GM23248 (cell line): ENCODE results near the gene ZNF835. TPM values are rescaled to one million over a fixed set of nuclear protein-coding genes. Genes with fewer than 3 reads are reported as not detected.

Experiments
- DNase-seq: peaks from one replicate; pipeline ENCODE4 v3.0.0-alpha.2; 2015
- H2AFZ ChIP-seq: fragments of 200-600 bp; sonication (generic); 2 replicates; pipeline ENCODE4 v1.6.1; 2016; ENCODE audit warnings: antibody characterized with exemption
- H3F3A ChIP-seq: fragments of 200-600 bp; sonication (generic); 2 replicates; pipeline ENCODE4 v1.6.1; 2016; ENCODE audit warnings: mild to moderate bottlenecking, antibody characterized with exemption, mixed run types; ENCODE audit not compliant: insufficient read depth
- H3K27ac ChIP-seq: fragments of 200-600 bp; sonication (generic); 2 replicates; pipeline ENCODE4 v1.5.1; 2016; ENCODE audit warnings: mild to moderate bottlenecking
- H3K27me3 ChIP-seq: fragments of 200-600 bp; sonication (generic); replicated peaks from 2 replicates; pipeline ENCODE4 v1.6.1; 2016; ENCODE audit warnings: mild to moderate bottlenecking; ENCODE audit not compliant: insufficient read depth
- H3K36me3 ChIP-seq: fragments of 200-600 bp; sonication (generic); 2 replicates; pipeline ENCODE4 v1.6.1; 2016; ENCODE audit warnings: low read depth, mild to moderate bottlenecking
- H3K4me1 ChIP-seq: fragments of 200-600 bp; sonication (generic); 2 replicates; pipeline ENCODE4 v1.6.1; 2016; ENCODE audit warnings: mild to moderate bottlenecking; ENCODE audit not compliant: insufficient read depth
- H3K4me2 ChIP-seq: fragments of 200-600 bp; sonication (generic); one replicate; pipeline ENCODE4 v1.6.1; 2016; ENCODE audit warnings: mild to moderate bottlenecking; ENCODE audit not compliant: unreplicated experiment
- H3K4me3 ChIP-seq: fragments of 200-600 bp; sonication (generic); 2 replicates; pipeline ENCODE4 v1.5.1; 2016; ENCODE audit warnings: mild to moderate bottlenecking
- H3K79me2 ChIP-seq: fragments of 200-600 bp; sonication (generic); 2 replicates; pipeline ENCODE4 v1.6.1; 2016; ENCODE audit warnings: mild to moderate bottlenecking; ENCODE audit not compliant: insufficient read depth
- H3K9ac ChIP-seq: fragments of 200-600 bp; sonication (generic); 2 replicates; pipeline ENCODE4 v1.6.1; 2016; ENCODE audit warnings: mild to moderate bottlenecking
- H3K9me2 ChIP-seq: fragments of 200-600 bp; sonication (generic); 2 replicates; pipeline ENCODE4 v1.6.1; 2016; ENCODE audit warnings: mixed run types, mild to moderate bottlenecking, moderate library complexity; ENCODE audit not compliant: insufficient read depth
- H3K9me3 ChIP-seq: fragments of 200-600 bp; sonication (generic); one replicate; pipeline ENCODE4 v1.6.1; 2017; ENCODE audit warnings: low read depth
- H4K20me1 ChIP-seq: fragments of 200-600 bp; sonication (generic); 2 replicates; pipeline ENCODE4 v1.6.0; 2016; ENCODE audit not compliant: insufficient read depth
- EZH2 ChIP-seq: fragments of 200-600 bp; sonication (generic); IDR thresholded peaks from 2 replicates; pipeline ENCODE4 v1.6.1; 2018; ENCODE audit warnings: antibody characterized with exemption, mild to moderate bottlenecking; ENCODE audit not compliant: insufficient read depth, poor library complexity, severe bottlenecking
- EZH2phosphoT487 ChIP-seq: fragments of 200-600 bp; sonication (generic); IDR thresholded peaks from 2 replicates; pipeline ENCODE4 v1.6.1; 2018; ENCODE audit warnings: antibody characterized with exemption, moderate library complexity, mild to moderate bottlenecking, low read depth; ENCODE audit not compliant: insufficient read depth
- WGBS, 2 experiments: methylation state at CpG; one replicate each; pipeline ENCODE4 v1.1.6; 2015 to 2017; ENCODE audit warnings: low lambda C conversion rate in 2 of 2, low coverage in 1 of 2; ENCODE audit errors: missing lambda C conversion rate in 2 of 2; 5-methylcytosine and 5-hydroxymethylcytosine counted together
- in situ Hi-C: fragments of 300-500 bp; cut with MboI; formaldehyde crosslinking; loops from 2 replicates; pipeline ENCODE4 v1.15.0; 2020
- polyA plus RNA-seq: library from polyadenylated mRNA; unstranded; fragments of >200 nt; fragmentation: Nextera tagmentation; extraction: Ambion mirVana; gene quantifications from 2 replicates; pipeline ENCODE4 v1.2.1, GENCODE V29; 2016
- total RNA-seq: library from RNA; depleted of rRNA; stranded (reverse); fragments of >200 nt; shearing (Covaris generic); gene quantifications from 2 replicates; pipeline ENCODE4 v1.2.3, GENCODE V29; 2014

The ZNF835 gene
- total and polyA plus RNA-seq, 2 experiments from 2014 or later: 0.09 TPM; not detected in 1

GRCh38 chr19:56633021-56633420 is 38.5 kb downstream of the ZNF835 start:
- Histone ChIP-seq H3K27me3 (no peaks in the 10 kb centered on the region), H3F3A (no peaks in the 10 kb centered on the region; the same call in 1 of the 2 replicates), H3K4me2 (no peak overlapping the region), H4K20me1 (no peaks in the 10 kb centered on the region), H3K4me1 (no peaks in the 10 kb centered on the region), H3K9ac (no peak overlapping the region), H2AFZ (no peak overlapping the region), H3K9me3 (no peaks in the 10 kb centered on the region), H3K36me3 (no peaks in the 10 kb centered on the region), H3K79me2 (no peaks in the 10 kb centered on the region), H3K4me3 (no peak overlapping the region), H3K9me2 (no peaks in the 10 kb centered on the region), H3K27ac (no peak overlapping the region)
- no peak for TF ChIP-seq EZH2
- TF ChIP-seq EZH2phosphoT487: no peak
- in situ Hi-C loops: loop anchor here (25.0 kb wide), 1 partner anchor 596 kb away; no protein-coding TSS in a partner anchor
- 0% methylated on average over 1 of the region's 1 CpG for WGBS, 2 experiments
- DNase-seq: no peak

- Histone ChIP-seq H3K4me2 (no peak overlapping the region), H4K20me1 (no peaks in the 10 kb centered on the region), H3K36me3 (0 out of 2 replicates have a peak, but pooled peaks cover 5% of the 10 kb centered on the region), H3K4me3 (no peak overlapping the region), H3K9me3 (no peaks in the 10 kb centered on the region), H3K79me2 (no peaks in the 10 kb centered on the region), H3K4me1 (no peaks in the 10 kb centered on the region), H3K9me2 (no peaks in the 10 kb centered on the region), H3K27me3 (no peaks in the 10 kb centered on the region), H3K27ac (no peak overlapping the region), H3F3A (no peaks in the 10 kb centered on the region), H2AFZ (no peak overlapping the region), H3K9ac (no peak overlapping the region)
- TF ChIP-seq EZH2 (no peak), EZH2phosphoT487 (no peak)
- in situ Hi-C loops: loop anchor here (25.0 kb wide), 1 partner anchor 588 kb away; no protein-coding TSS in a partner anchor
- DNase-seq: no peak
- 92 to 93% methylated on average over 9 of the region's 9 CpGs for WGBS, 2 experiments
These were observed 45.8 kb downstream of the ZNF835 start for GRCh38 chr19:56625708-56626107.

- Histone ChIP-seq H3K4me2 (no peak overlapping the region), H2AFZ (no peak overlapping the region), H3K9me2 (no peaks in the 10 kb centered on the region), H3K27me3 (no peaks in the 10 kb centered on the region), H3F3A (no peaks in the 10 kb centered on the region), H3K27ac (no peak overlapping the region), H3K9ac (no peak overlapping the region), H3K9me3 (no peaks in the 10 kb centered on the region), H3K4me3 (no peak overlapping the region), H3K79me2 (peaks cover 16% of the 10 kb centered on the region; the same call in 1 of the 2 replicates), H3K4me1 (no peaks in the 10 kb centered on the region), H3K36me3 (0 out of 2 replicates have a peak, but pooled peaks cover 5% of the 10 kb centered on the region), H4K20me1 (no peaks in the 10 kb centered on the region)
- TF ChIP-seq EZH2 (no peak), EZH2phosphoT487 (no peak)
- no peak for DNase-seq
- in situ Hi-C loops: no loop called here
- WGBS, 2 experiments: 38 to 42% methylated on average over 9 of the region's 9 CpGs
These were observed 48.6 kb downstream of the ZNF835 start for GRCh38 chr19:56623006-56623405.

GRCh38 chr19:56622374-56622773 is 49.2 kb downstream of the ZNF835 start:
- Histone ChIP-seq H3K9ac (no peak overlapping the region), H3K36me3 (0 out of 2 replicates have a peak, but pooled peaks cover 5% of the 10 kb centered on the region), H3K4me1 (no peaks in the 10 kb centered on the region), H4K20me1 (no peaks in the 10 kb centered on the region), H3K4me2 (no peak overlapping the region), H3K9me3 (no peaks in the 10 kb centered on the region), H3K79me2 (peaks cover 20% of the 10 kb centered on the region; the same call in 1 of the 2 replicates), H3K27me3 (no peaks in the 10 kb centered on the region), H3K27ac (no peak overlapping the region), H3K9me2 (no peaks in the 10 kb centered on the region), H2AFZ (no peak overlapping the region), H3K4me3 (no peak overlapping the region), H3F3A (no peaks in the 10 kb centered on the region)
- WGBS, 2 experiments: 96 to 99% methylated on average over 28 to 37 of the region's 37 CpGs
- in situ Hi-C loops: no loop called here
- DNase-seq: no peak
- no peak for TF ChIP-seq EZH2phosphoT487
- TF ChIP-seq EZH2: no peak

GRCh38 chr19:56619121-56619520 is 52.4 kb downstream of the ZNF835 start:
- Histone ChIP-seq H4K20me1 (no peaks in the 10 kb centered on the region), H3K79me2 (peaks cover 39% of the 10 kb centered on the region), H3K4me1 (no peaks in the 10 kb centered on the region), H3K4me2 (no peak overlapping the region), H3K27me3 (no peaks in the 10 kb centered on the region), H3K36me3 (peaks cover 7% of the 10 kb centered on the region; the same call in 1 of the 2 replicates), H2AFZ (no peak overlapping the region), H3K4me3 (no peak overlapping the region), H3K9me2 (no peaks in the 10 kb centered on the region), H3F3A (no peaks in the 10 kb centered on the region), H3K9me3 (no peaks in the 10 kb centered on the region), H3K9ac (no peak overlapping the region), H3K27ac (no peak overlapping the region)
- in situ Hi-C loops: no loop called here
- 23 to 31% methylated on average over 8 of the region's 8 CpGs for WGBS, 2 experiments
- no peak for TF ChIP-seq EZH2phosphoT487
- TF ChIP-seq EZH2: no peak
- DNase-seq: no peak
